ENCODE measurements around the gene STRIP2. TPM values are rescaled to one million over a fixed set of nuclear protein-coding genes. Genes with fewer than 3 reads are reported as not detected.
"Not testable (repeated sequence)": the region's sequence is repeated elsewhere in the genome, so short reads cannot be mapped to it uniquely, and the experiment has no call there.

The STRIP2 gene
- polyA plus RNA-seq, 1 donor (not counting 4 experiments of a cell fraction or from before 2014, with no cell fraction given), result 12.5 TPM

GRCh38 chr7:129522971-129523340 is 88.7 kb downstream of the STRIP2 start:
- no peak for TF ChIP-seq EZH2 (IDR thresholded peaks at IDR 0.05; ENCODE audit: low read length)
- dilution Hi-C loops (cut with MboI; ENCODE audit: extremely low pct_ligation_motif_present, low sequenced_read_pairs), result no loop called here

GRCh38 chr7:129523924-129524323 is 89.7 kb downstream of the STRIP2 start:
- Histone ChIP-seq H4K20me1 (ENCODE audit: control insufficient read depth, extremely low read depth, insufficient read depth, low read length) (no peaks in the 10 kb centered on the region), H3K4me1 (ENCODE audit: control insufficient read depth, extremely low read depth, insufficient read depth, low read length) (peaks cover 4% of the 10 kb centered on the region), H2AFZ (ENCODE audit: control insufficient read depth, low read length) (no peak overlapping the region), H3K27me3 (ENCODE audit: control insufficient read depth, extremely low read depth, insufficient read depth, low read length) (peaks cover 4% of the 10 kb centered on the region), H3K4me2 (ENCODE audit: control insufficient read depth, extremely low read depth, insufficient read depth, low read depth, low read length) (no peak overlapping the region), H3K79me2 (ENCODE audit: control insufficient read depth, insufficient read depth, low read length) (no peaks in the 10 kb centered on the region), H3K9me1 (ENCODE audit: control insufficient read depth, extremely low read depth, insufficient read depth, low read length) (no peaks in the 10 kb centered on the region), H3K9me3 (ENCODE audit: control insufficient read depth, low read depth, low read length) (no peaks in the 10 kb centered on the region), H3K36me3 (ENCODE audit: control insufficient read depth in 2 of 2, extremely low read depth in 1 of 2, insufficient read depth in 2 of 2, low read length in 2 of 2) (no peaks in the 10 kb centered on the region), H3K9ac (ENCODE audit: control insufficient read depth, extremely low read depth, insufficient read depth, low read length) (no peak overlapping the region), H3K4me3 (ENCODE audit: control insufficient read depth in 2 of 3, extremely low read depth in 1 of 3, insufficient read depth in 2 of 3, low read depth in 1 of 3, low read length in 3 of 3) (no peak overlapping the region), H3K27ac (ENCODE audit: control insufficient read depth, insufficient read depth, low read length) (no peak overlapping the region)
- no peak for DNase-seq (ENCODE audit: low read depth, low spot score)
- no peak for FAIRE-seq
- dilution Hi-C loops (cut with MboI; ENCODE audit: extremely low pct_ligation_motif_present, low sequenced_read_pairs), result no loop called here
- TF ChIP-seq EZH2 (IDR thresholded peaks at IDR 0.05; ENCODE audit: low read length), result no peak
- no peak for TF ChIP-seq CTCF (optimal IDR thresholded peaks at IDR 0.05 in 1 of 3, IDR thresholded peaks at IDR 0.05 in 1 of 3, conservative IDR thresholded peaks at IDR 0.05 in 1 of 3; ENCODE audit: extremely low read depth in 1 of 3, insufficient read depth in 2 of 3, low read length in 3 of 3)

More at GRCh38 chr7:129522971-129523340, 88.7 kb downstream of the STRIP2 start:
- Histone ChIP-seq H2AFZ (ENCODE audit: control insufficient read depth, low read length) (no peak overlapping the region), H3K27ac (ENCODE audit: control insufficient read depth, insufficient read depth, low read length) (no peak overlapping the region), H3K9me1 (ENCODE audit: control insufficient read depth, extremely low read depth, insufficient read depth, low read length) (no peaks in the 10 kb centered on the region), H4K20me1 (ENCODE audit: control insufficient read depth, extremely low read depth, insufficient read depth, low read length) (no peaks in the 10 kb centered on the region), H3K4me2 (ENCODE audit: control insufficient read depth, extremely low read depth, insufficient read depth, low read depth, low read length) (no peak overlapping the region), H3K79me2 (ENCODE audit: control insufficient read depth, insufficient read depth, low read length) (no peaks in the 10 kb centered on the region), H3K9me3 (ENCODE audit: control insufficient read depth, low read depth, low read length) (no peaks in the 10 kb centered on the region), H3K36me3 (ENCODE audit: control insufficient read depth in 2 of 2, extremely low read depth in 1 of 2, insufficient read depth in 2 of 2, low read length in 2 of 2) (no peaks in the 10 kb centered on the region), H3K9ac (ENCODE audit: control insufficient read depth, extremely low read depth, insufficient read depth, low read length) (no peak overlapping the region), H3K27me3 (ENCODE audit: control insufficient read depth, extremely low read depth, insufficient read depth, low read length) (peaks cover 4% of the 10 kb centered on the region), H3K4me1 (ENCODE audit: control insufficient read depth, extremely low read depth, insufficient read depth, low read length) (peaks cover 4% of the 10 kb centered on the region), H3K4me3 (ENCODE audit: control insufficient read depth in 2 of 3, extremely low read depth in 1 of 3, insufficient read depth in 2 of 3, low read depth in 1 of 3, low read length in 3 of 3) (no peak overlapping the region)
- DNase-seq (ENCODE audit: low read depth, low spot score) (no peak), FAIRE-seq (no peak)

GRCh38 chr7:129524405-129524804 is 90.2 kb downstream of the STRIP2 start:
- H3K9me1 ChIP-seq (ENCODE audit: control insufficient read depth, extremely low read depth, insufficient read depth, low read length); H3K4me1 ChIP-seq (ENCODE audit: control insufficient read depth, extremely low read depth, insufficient read depth, low read length); H3K9me3 ChIP-seq (ENCODE audit: control insufficient read depth, low read depth, low read length); H3K27me3 ChIP-seq (ENCODE audit: control insufficient read depth, extremely low read depth, insufficient read depth, low read length); H3K79me2 ChIP-seq (ENCODE audit: control insufficient read depth, insufficient read depth, low read length); DNase-seq (ENCODE audit: low read depth, low spot score); H3K27ac ChIP-seq (ENCODE audit: control insufficient read depth, insufficient read depth, low read length); H3K9ac ChIP-seq (ENCODE audit: control insufficient read depth, extremely low read depth, insufficient read depth, low read length); H3K4me3 ChIP-seq (ENCODE audit: control insufficient read depth in 2 of 3, extremely low read depth in 1 of 3, insufficient read depth in 2 of 3, low read depth in 1 of 3, low read length in 3 of 3); FAIRE-seq; dilution Hi-C loops (cut with MboI; ENCODE audit: extremely low pct_ligation_motif_present, low sequenced_read_pairs); H4K20me1 ChIP-seq (ENCODE audit: control insufficient read depth, extremely low read depth, insufficient read depth, low read length); H2AFZ ChIP-seq (ENCODE audit: control insufficient read depth, low read length); H3K4me2 ChIP-seq (ENCODE audit: control insufficient read depth, extremely low read depth, insufficient read depth, low read depth, low read length); H3K36me3 ChIP-seq (ENCODE audit: control insufficient read depth in 2 of 2, extremely low read depth in 1 of 2, insufficient read depth in 2 of 2, low read length in 2 of 2): not testable (repeated sequence)
- peak in 1 of 3 experiments; percentile 21 for TF ChIP-seq CTCF (optimal IDR thresholded peaks at IDR 0.05 in 1 of 3, IDR thresholded peaks at IDR 0.05 in 1 of 3, conservative IDR thresholded peaks at IDR 0.05 in 1 of 3; ENCODE audit: extremely low read depth in 1 of 3, insufficient read depth in 2 of 3, low read length in 3 of 3)
